IgD-negative memory B cell (primary cell): Measurements from ENCODE around the gene IRS1. TPM values are rescaled to one million over a fixed set of nuclear protein-coding genes. Genes with fewer than 3 reads are reported as not detected.

ENCODE experiments used
- H3K27ac Mint-ChIP-seq, 3 donors: one replicate each; pipeline ENCODE4 v1.8.0; 2020 to 2022; ENCODE audit warnings: mild to moderate bottlenecking in 3 of 3, mixed read lengths in 3 of 3, moderate library complexity in 1 of 3
- H3K27me3 Mint-ChIP-seq: one replicate; pipeline ENCODE4 v1.8.0; 2021; ENCODE audit warnings: mixed read lengths
- H3K36me3 Mint-ChIP-seq: one replicate; pipeline ENCODE4 v1.8.0; 2020; ENCODE audit warnings: mild to moderate bottlenecking, mixed read lengths
- H3K4me1 Mint-ChIP-seq, 3 donors: one replicate each; pipeline ENCODE4 v1.8.0; 2020 to 2022; ENCODE audit warnings: mixed read lengths in 3 of 3, mild to moderate bottlenecking in 1 of 3
- H3K4me3 Mint-ChIP-seq, 4 donors: one replicate each; pipeline ENCODE4 v1.8.0; 2020 to 2022; ENCODE audit warnings: mild to moderate bottlenecking in 4 of 4, mixed read lengths in 4 of 4, moderate library complexity in 3 of 4
- H3K9me3 Mint-ChIP-seq, 3 donors: one replicate each; pipeline ENCODE4 v1.8.0; 2020 to 2021; ENCODE audit warnings: mixed read lengths in 3 of 3, mild to moderate bottlenecking in 1 of 3
- polyA plus RNA-seq: library from polyadenylated mRNA; unstranded; fragments of 300-500 nt; fragmentation: Illumina TruSeq; gene quantifications from one replicate; pipeline ENCODE4 v1.2.3, GENCODE V29; 2021

Gene IRS1
- polyA plus RNA-seq, 1 donor from 2014 or later, result 0.21 TPM

GRCh38 chr2:226767056-226767813 is 32.4 kb downstream of the IRS1 start:
- Mint-ChIP-seq H3K4me3 (no peak overlapping the region), H3K27me3 (no peaks in the 10 kb centered on the region), H3K9me3 (peaks cover 0 to 3% (median 2%) of the 10 kb centered on the region in 3 donors), H3K4me1 (peaks cover 8 to 16% (median 14%) of the 10 kb centered on the region in 3 donors), H3K36me3 (peaks cover 3% of the 10 kb centered on the region), H3K27ac (no peak overlapping the region)

DNA sequence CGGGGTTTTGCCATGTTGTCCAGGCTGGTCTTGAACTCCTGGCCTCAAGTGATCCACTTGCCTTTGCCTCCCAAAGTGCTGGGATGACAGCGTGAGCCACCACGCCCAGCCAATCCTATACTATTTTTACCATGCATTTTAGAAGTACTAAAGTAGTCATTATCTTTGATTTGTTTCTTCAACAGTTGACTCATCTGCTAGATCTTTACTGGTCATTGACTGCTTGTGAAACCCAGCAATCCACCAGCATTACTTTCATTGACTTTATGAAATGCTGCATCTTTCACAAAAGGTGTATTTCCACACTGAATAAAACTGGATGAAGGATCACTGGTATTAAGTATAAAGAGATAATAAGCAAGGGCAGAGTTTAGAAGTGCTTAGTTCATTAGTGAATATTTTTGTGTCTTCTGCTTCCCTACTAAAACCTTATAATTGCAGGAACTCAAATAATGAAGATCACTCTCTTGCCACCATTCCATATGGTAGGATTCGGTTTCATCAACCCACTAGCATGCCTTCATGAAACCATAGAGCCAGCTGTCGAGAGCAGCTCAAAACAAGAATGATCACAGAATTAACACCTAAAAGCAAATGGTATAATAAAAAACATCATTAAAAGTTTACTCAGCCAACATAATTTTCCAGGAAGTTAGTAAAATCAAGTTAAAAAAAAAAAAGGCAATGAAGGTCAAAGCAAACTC is 33.1 kb downstream of the IRS1 start:
- Mint-ChIP-seq H3K4me1 (peaks cover 6 to 12% (median 12%) of the 10 kb centered on the region in 3 donors), H3K27me3 (no peaks in the 10 kb centered on the region), H3K27ac (no peak overlapping the region), H3K36me3 (peaks cover 3% of the 10 kb centered on the region), H3K9me3 (peaks cover 0 to 3% (median 2%) of the 10 kb centered on the region in 3 donors), H3K4me3 (no peak overlapping the region)

- Mint-ChIP-seq H3K27me3 (no peaks in the 10 kb centered on the region), H3K36me3 (peaks cover 3% of the 10 kb centered on the region), H3K9me3 (peaks cover 0 to 3% (median 2%) of the 10 kb centered on the region in 3 donors), H3K4me1 (peaks cover 4 to 9% (median 8%) of the 10 kb centered on the region in 3 donors), H3K27ac (no peak overlapping the region), H3K4me3 (no peak overlapping the region)
Observed at GRCh38 chr2:226763320-226763719, 36.3 kb downstream of the IRS1 start.

- H3K27ac Mint-ChIP-seq, result no peak overlapping the region
- no peaks in the 10 kb centered on the region for H3K27me3 Mint-ChIP-seq
- peaks cover 0 to 4% (median 2%) of the 10 kb centered on the region in 3 donors for H3K4me1 Mint-ChIP-seq
- peaks cover 3% of the 10 kb centered on the region for H3K36me3 Mint-ChIP-seq
- peaks cover 0 to 3% (median 0%) of the 10 kb centered on the region in 3 donors for H3K9me3 Mint-ChIP-seq
- H3K4me3 Mint-ChIP-seq, result no peak overlapping the region
Observed at GRCh38 chr2:226761195-226761583, 38.4 kb downstream of the IRS1 start.

DNA sequence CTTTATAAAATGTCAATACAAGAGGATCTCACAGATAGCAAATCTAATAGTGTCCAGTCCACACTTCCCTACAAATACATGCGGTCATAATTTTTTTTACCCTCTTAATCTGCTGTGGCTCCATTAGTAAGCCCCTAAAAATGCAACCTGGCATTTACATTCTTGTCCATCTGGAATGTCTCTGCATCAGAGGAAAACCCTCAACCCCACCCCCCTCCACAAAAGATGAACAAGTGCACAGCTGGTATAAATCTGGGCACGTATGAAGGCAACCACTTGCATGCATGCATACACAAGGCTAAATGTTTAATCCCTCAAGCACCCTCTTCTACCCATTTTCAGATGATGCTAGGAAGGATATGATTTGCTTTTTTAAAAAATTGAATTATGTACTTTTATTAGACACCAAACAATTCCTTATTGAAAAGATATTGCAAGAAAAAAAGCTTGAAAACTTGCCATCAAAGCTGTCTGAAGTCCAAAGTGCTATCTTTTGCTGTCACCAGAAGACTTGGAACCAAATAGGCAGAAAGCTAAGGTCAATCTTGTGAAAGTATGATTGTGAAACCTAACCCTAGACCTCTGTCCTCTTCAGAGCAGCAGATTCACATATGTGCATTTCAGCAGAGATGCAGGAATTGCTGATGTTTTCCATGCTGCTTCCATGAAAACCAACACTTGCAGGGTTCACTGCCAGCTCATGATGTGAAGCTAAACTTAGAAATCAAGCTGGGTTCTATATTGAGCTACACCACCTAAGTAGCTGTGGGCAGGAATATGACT is 39.0 kb downstream of the IRS1 start:
- Mint-ChIP-seq H3K36me3 (peaks cover 3% of the 10 kb centered on the region), H3K27ac (no peak overlapping the region), H3K27me3 (no peaks in the 10 kb centered on the region), H3K4me3 (no peak overlapping the region), H3K9me3 (peaks cover 0 to 3% (median 0%) of the 10 kb centered on the region in 3 donors), H3K4me1 (peaks cover 0 to 4% (median 2%) of the 10 kb centered on the region in 3 donors)

DNA sequence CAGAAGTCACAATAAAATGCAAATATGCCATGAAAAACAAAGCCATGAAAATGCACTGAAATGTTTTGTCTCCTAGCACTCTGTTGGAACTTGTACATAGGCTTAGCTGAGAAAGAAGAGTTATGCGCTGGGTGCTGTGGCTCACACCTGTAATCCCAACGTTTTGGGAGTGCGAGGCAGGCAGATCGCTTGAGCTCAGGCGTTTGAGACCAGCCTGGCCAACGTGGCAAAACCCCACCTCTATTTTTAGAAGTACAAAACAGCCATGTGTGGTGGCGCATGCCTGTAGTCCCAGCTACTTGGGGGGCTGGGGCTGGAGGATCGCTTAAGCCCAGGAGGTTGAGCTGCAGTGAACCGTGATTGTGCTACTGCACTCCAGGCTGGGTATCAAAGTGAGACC is 39.9 kb downstream of the IRS1 start:
- Mint-ChIP-seq H3K4me1 (peaks cover 0 to 4% (median 2%) of the 10 kb centered on the region in 3 donors), H3K27ac (no peak overlapping the region), H3K4me3 (no peak overlapping the region), H3K9me3 (no peaks in the 10 kb centered on the region), H3K36me3 (peaks cover 3% of the 10 kb centered on the region), H3K27me3 (no peaks in the 10 kb centered on the region)

- no peak overlapping the region for H3K4me3 Mint-ChIP-seq
- peaks cover 2% of the 10 kb centered on the region for H3K36me3 Mint-ChIP-seq
- H3K4me1 Mint-ChIP-seq, result peaks cover 0 to 4% (median 2%) of the 10 kb centered on the region in 3 donors
- H3K27ac Mint-ChIP-seq, result no peak overlapping the region
- no peaks in the 10 kb centered on the region for H3K27me3 Mint-ChIP-seq
- no peaks in the 10 kb centered on the region for H3K9me3 Mint-ChIP-seq
Observed at GRCh38 chr2:226758921-226759640, 40.5 kb downstream of the IRS1 start.

GRCh38 chr2:226756131-226756530 is 43.5 kb downstream of the IRS1 start:
- H3K4me3 Mint-ChIP-seq, result no peak overlapping the region
- H3K27me3 Mint-ChIP-seq, result no peaks in the 10 kb centered on the region
- H3K9me3 Mint-ChIP-seq, result no peaks in the 10 kb centered on the region
- H3K27ac Mint-ChIP-seq, result no peak overlapping the region
- no peaks in the 10 kb centered on the region for H3K36me3 Mint-ChIP-seq
- peaks cover 0 to 4% (median 2%) of the 10 kb centered on the region in 3 donors for H3K4me1 Mint-ChIP-seq

- Mint-ChIP-seq H3K4me1 (peaks cover 0 to 7% (median 2%) of the 10 kb centered on the region in 3 donors), H3K9me3 (no peaks in the 10 kb centered on the region), H3K27ac (no peak overlapping the region), H3K4me3 (no peak overlapping the region), H3K27me3 (no peaks in the 10 kb centered on the region), H3K36me3 (no peaks in the 10 kb centered on the region)
Observed at GRCh38 chr2:226755631-226756030, 44.0 kb downstream of the IRS1 start.

DNA sequence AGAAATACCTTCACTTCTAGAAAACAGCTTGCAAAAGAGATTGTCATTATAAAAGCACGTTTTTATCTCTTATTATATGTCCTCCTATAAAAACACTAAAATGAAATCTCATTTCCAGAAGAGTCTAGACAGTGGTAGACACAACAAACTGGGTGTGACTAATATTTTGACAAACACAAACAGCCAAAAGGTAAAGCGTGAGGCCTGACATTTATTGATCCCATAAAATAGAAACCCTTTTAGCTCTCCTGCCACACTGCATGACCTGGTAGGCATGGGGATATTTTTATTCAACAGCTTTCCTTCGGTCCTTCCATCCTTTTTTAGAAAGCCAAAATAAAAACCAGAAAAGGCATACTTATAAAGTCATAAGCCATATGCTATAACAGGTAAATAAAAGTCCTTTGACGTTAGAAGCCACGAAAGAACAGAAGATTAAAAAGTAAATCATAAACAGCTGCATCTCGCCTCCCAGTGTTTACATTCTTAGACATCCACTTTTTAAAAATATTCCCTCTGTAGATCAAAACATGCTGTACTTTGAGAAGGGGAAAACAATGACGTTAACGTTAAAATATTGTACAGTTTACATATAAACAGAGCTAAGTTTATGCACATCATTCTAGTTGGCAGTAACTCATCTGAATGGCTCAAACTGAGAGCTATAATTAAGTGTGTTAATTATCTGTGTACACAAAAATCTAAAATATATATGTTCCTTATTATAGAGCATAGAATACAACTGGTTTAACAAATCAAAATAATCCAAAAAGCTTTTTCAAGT is 44.6 kb downstream of the IRS1 start:
- H3K27ac Mint-ChIP-seq, result no peak overlapping the region
- H3K9me3 Mint-ChIP-seq, result no peaks in the 10 kb centered on the region
- H3K27me3 Mint-ChIP-seq, result no peaks in the 10 kb centered on the region
- peaks cover 0 to 8% (median 2%) of the 10 kb centered on the region in 3 donors for H3K4me1 Mint-ChIP-seq
- H3K36me3 Mint-ChIP-seq, result no peaks in the 10 kb centered on the region
- H3K4me3 Mint-ChIP-seq, result no peak overlapping the region

DNA sequence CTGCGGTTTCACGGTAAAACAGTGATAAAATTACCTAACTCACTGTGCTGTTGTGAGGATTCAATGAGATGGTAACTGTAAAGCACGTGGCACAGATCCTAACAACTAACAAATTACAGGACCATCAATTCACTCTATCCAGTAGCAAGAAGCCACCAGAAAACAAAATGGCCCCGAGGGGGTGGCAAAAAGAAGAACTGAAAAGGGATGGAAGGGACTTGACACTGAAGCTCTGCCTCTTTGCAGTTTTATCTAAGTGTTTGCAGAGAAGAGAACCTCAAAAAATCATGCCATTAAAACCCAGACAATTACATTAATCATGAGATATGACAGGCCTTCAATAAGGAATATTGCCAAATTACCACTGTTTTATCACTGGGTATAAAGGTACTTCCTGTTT is 46.7 kb downstream of the IRS1 start:
- Mint-ChIP-seq H3K36me3 (peaks cover 2% of the 10 kb centered on the region), H3K27ac (no peak overlapping the region), H3K4me1 (peaks cover 0 to 4% (median 0%) of the 10 kb centered on the region in 3 donors), H3K9me3 (no peaks in the 10 kb centered on the region), H3K4me3 (no peak overlapping the region), H3K27me3 (no peaks in the 10 kb centered on the region)

DNA sequence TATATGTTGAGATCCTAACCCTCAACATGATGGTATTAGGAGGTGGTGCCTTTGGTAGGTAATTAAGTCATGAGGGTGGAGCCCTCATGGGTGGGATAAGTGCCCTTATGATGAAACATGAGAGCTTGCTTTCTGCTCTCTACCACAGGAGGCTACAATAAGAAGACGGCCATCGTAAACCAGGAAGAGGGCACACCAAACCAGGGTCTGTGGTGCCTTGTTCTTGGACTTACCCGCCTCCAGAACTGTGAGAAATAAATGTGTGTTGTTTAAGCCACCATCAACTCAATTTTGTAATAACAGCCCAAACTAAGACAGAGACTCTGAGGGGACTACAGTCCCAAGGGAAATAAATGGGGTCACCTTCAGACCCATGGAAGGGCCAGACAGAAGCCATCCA is 52.3 kb downstream of the IRS1 start:
- Mint-ChIP-seq H3K4me3 (peak overlapping the region in 1 of 4 donors; percentile 28), H3K4me1 (peaks cover 0 to 4% (median 0%) of the 10 kb centered on the region in 3 donors), H3K27me3 (no peaks in the 10 kb centered on the region), H3K36me3 (peaks cover 5% of the 10 kb centered on the region), H3K27ac (peak overlapping the region in 1 of 3 donors; percentile 12), H3K9me3 (peaks cover 0 to 2% (median 0%) of the 10 kb centered on the region in 3 donors)

DNA sequence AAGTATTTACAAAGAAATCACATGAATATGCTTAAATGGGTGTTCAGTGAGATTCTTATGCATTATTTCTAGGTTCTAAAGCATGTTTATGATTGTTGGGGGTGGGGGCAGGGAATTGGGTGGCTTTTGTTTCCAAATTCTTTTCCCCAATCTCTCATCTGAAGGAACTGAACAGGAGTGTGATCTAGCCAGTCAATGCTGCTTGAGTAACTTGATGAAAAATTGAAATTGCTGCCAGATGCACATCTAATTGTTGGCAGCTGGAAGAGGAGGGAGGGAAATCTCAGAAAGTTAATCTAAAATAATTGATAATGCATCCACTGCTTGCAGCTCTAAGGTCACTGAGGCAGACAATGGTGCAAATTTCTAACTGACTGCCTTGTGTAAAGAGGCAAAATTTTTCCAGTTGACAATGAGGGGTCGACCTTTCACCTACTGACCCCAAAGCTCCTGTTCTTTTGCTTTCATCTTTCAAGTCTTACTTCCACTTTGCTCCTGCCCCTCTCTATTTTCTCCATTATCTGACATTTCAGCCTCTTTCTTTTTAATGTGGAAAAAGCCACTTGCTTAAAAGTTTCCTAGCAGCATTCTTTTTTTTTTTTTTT is 53.3 kb downstream of the IRS1 start:
- Mint-ChIP-seq H3K36me3 (peaks cover 5% of the 10 kb centered on the region), H3K27ac (no peak overlapping the region), H3K27me3 (no peaks in the 10 kb centered on the region), H3K9me3 (peaks cover 0 to 2% (median 0%) of the 10 kb centered on the region in 3 donors), H3K4me1 (peaks cover 0 to 4% (median 2%) of the 10 kb centered on the region in 3 donors), H3K4me3 (no peak overlapping the region)
